ENCODE measurements around the gene TFEB.

DNA sequence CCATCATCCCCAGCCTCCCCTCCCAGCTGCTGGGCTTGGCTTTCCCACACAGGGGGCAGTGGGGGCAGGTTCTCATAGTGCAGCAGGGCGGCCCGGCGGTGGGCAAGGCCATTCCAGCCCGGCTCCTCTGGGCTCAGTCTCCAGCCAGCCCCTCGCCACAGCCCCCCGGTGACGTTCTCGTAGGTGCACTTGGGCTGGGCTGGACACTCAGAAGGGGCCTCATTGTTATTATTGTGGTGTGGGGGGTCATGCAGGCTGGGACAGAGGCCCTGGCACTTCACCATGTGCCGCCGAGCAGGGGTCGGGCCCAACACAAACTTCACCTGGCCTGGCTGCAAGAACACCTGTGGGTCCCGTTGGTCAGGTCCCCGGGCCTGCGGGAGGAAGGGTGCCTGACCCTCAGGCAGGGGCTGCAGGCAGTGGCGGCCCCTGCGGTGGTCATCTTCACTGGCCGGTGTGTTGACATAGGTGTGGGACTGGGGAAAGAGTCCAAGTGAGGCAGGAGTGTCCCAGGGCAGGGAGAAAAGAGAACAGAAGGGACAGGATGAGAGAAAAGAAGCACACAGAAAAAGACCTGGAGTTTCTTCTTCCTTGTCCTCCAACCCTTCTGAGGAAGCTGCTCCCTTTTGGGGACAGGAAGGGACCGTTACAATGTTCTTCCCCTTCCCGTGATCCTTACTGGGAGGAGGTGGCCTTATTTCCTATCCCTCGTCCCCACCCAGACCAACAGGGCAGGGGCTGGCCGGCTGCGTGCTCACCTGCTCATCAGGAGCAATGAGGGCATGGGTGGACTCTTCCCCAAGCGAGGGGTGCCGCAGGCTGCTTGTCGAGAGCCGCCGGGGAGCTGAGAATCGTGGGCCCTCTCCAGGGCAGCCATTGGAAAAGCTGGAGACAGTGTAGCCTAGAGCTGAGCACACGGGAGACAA lies 35.9 kb upstream of the TFEB start:
- TF ChIP-seq CTCF (conservative IDR thresholded peaks at IDR 0.05; ENCODE audit: low read depth, low read length) (no peak), EZH2 (IDR thresholded peaks at IDR 0.05; ENCODE audit: borderline replicate concordance, low read depth, low read length, poor library complexity, severe bottlenecking) (no peak)
